GM21447 (cell line): ENCODE measurements around the gene LIMK1.

ENCODE experiments used
- ATAC-seq: cut with Tn5 transposase; IDR thresholded peaks from one replicate; pipeline ENCODE4 v1.9.1; 2021; ENCODE audit not compliant: unreplicated experiment

LIMK1 gene

DNA sequence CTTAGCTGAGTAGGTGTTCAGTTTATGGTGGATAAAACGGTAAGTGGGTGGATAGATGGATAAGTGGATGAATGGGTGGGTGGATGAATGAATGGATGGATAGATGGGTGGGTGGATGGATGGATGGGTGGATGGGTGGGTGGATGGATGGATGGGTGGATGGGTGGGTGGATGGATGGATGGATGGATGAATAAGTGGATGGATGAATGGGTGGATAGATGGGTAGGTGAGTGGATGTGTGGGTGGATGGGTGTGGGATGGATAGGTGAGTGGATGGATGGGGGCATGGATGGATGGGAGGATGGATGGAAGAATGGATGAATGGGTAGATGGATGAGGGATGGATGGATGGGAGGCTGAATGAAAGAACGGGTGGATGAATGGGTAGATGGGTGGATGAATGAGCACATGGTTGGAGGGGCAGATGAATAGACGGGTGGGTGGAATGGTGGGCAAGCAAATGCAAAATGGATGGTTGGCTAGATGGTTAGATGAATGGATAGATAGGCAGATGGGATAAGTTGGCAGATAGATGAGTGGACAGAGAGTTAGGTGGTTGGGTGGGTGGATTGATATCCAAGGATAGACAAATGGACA, 29.9 kb upstream of the LIMK1 start:
- ATAC-seq, result no peak

DNA sequence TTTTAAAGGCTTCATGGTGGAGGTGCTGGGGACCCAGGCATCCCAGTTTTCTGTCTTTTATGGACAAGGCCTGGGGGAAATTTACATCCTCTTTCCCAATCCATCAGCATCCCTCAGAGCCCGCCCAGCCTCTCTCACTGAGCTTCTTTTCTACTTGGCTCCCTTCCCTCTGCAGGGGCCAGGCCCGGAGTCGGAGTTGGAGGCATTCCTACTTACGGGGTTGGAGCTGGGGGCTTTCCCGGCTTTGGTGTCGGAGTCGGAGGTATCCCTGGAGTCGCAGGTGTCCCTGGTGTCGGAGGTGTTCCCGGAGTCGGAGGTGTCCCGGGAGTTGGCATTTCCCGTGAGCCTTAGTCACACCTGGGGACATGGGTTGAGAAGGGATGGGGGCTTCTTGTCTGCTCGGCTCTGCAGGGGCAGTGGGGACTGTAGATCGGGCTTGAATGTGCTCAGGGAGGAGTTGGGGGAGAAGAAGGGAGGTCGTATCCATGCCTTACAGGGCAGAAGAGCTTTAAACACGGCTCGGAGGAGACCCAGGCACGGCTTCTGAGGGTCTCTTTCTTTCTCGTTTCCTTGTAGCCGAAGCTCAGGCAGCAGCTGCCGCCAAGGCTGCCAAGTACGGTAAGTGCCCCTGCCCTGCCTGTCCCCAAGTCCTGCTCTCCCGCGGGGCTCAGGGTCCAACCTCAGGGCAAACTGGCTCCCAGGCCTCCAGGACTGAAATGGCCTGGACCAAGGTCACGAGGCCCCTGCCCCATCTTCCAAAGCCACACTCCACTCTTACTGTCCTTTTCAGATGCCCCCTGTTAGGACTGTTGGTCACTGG, 27.3 kb upstream of the LIMK1 start:
- ATAC-seq, result no peak

DNA sequence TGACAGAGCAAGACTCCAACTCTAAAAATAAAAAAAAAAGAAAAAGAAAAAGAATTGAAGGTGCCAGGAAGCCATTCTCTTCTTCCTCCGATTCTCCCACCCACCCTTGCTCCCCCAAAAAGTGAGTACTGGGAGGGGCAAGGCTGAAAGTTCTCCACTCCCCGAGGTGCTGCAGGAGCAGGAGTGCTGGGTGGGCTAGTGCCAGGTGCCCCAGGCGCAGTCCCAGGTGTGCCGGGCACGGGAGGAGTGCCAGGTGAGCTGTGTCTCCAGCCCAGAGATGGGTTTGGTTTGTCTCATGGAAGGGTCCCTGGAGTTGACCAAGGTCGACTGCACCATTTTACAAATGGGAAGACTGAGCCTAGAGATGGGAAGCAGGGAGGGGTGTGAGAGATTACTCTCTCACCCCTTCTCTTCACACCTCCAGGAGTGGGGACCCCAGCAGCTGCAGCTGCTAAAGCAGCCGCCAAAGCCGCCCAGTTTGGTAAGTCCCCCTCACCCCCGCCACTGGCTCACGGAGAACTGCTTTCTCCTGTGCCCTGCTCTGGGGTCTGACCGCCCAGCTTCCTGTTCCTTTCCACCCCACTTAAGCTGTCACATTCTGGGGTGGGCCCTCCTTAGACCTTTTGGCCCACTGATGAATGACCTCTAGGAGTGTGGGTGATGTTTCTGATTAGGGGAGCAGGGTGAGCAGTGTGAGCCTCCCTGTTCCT, 26.2 kb upstream of the LIMK1 start:
- ATAC-seq, result no peak

DNA sequence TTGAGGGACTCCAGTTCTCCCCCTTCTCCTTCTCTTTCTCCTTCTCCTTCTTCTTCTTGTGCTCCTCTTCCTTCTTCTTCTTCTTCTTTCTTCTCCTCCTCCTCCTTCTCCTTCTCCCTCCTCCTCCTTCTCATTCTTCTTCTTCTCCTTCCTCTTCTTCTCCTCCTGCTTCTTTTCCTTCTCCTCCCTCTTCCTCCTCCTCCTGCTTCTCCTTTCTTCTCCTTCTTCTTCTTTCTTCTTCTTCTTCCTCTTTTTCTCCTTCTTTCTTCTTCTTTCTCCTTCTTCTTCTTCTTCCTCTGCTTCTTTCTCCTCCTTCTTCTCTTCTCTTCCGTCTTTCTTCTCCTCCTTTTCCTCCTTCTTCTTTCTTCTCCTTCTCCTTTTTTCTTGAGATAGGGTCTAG, 25.6 kb upstream of the LIMK1 start:
- ATAC-seq, result no peak

DNA sequence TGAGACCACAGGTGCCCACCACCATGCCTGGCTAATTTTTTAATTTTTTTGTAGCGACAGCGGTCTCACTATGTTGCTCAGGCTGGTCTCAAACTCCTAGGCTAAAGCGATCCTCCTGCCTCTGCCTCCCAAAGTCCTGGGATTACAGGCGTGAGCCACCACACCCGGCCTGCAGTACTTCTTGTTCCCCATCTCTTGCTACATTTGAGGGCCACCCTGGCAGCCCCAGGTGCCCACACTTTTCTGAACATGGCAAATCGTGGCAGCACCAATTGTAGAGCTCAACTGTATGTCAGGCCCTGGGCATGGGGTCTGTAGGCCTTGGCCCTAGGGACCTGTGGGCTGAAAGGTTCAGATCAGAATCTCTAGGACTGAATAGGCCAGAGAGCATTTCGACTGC, 25.1 kb upstream of the LIMK1 start:
- no peak for ATAC-seq

DNA sequence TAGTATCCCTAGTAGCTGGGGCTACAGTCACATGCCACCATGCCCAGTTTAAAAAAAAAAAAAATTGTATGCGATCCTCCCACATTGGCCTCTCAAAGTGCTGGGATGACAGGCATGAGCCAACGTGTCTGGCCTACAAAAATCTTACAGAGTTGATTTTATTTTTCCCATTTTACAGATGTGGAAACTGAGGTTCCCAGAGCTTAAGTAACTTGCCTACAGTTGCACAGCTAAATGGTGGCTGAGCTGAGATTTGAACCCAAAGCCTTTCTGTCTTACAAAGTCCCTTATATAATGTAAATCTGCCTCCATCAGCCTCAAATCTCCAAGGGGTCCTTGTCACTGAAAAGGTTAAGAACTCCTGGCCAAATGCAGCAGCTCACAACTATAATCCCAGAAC, 24.6 kb upstream of the LIMK1 start:
- no peak for ATAC-seq

DNA sequence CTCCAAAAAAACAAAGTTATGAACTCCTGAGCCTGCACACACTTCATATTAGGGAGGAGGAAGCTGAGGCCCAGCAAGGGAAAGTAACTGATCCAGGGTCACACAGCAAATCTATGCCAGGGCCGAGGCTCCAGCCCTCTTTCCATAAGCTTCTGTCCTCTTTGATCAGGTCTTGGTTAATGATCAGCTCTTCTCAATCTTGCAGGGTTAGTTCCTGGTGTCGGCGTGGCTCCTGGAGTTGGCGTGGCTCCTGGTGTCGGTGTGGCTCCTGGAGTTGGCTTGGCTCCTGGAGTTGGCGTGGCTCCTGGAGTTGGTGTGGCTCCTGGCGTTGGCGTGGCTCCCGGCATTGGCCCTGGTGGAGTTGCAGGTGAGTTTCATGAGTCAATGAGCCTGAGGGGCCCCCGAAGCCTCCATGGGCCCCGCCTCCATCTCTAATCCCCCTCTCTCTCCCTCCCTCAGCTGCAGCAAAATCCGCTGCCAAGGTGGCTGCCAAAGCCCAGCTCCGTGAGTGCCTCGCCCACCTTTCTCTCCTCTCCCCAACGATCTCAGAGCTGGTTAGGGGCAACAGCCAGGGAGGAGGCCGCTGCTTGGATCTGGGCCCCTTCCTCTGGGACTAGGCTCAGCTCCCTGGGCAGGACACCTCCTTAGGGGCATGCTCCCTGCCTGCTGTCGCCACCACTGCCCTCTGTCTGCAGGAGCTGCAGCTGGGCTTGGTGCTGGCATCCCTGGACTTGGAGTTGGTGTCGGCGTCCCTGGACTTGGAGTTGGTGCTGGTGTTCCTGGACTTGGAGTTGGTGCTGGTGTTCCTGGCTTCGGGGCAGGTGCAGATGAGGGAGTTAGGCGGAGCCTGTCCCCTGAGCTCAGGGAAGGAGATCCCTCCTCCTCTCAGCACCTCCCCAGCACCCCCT, 23.7 kb upstream of the LIMK1 start:
- no peak for ATAC-seq

DNA sequence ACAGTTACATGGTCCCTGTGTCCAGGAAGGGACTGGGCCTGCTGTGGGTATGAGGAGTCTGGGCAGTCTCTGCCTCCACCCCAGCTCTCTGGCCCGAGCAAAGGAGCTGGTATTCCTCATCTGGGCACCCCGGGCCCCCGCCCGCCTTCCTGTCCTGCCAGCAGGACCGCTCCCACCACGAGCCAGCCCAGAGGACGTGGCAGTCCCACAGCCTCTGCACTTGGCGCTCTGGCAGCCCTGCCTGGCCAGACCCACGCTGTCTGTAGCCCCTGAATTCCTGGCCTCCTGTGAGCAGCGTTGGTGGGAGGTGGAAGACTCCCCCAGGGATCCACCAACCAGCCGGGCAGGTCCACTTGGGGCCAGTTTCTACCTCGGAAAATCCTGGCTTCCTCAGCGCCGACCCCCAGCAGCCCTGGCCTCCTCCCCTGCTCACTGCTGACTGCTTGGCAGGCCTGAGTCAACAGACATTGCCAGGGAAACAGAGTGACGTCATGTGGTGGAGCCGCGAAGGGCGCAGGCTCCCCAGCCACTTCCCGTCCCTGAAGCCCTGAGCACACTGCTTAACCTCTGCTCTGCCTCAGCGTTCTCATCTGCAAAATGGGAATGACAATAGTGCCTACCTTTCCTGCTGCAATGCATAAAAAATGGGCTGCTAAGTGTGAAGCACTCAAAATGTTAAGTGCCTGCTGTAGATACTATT, 21.6 kb upstream of the LIMK1 start:
- ATAC-seq, result no peak

DNA sequence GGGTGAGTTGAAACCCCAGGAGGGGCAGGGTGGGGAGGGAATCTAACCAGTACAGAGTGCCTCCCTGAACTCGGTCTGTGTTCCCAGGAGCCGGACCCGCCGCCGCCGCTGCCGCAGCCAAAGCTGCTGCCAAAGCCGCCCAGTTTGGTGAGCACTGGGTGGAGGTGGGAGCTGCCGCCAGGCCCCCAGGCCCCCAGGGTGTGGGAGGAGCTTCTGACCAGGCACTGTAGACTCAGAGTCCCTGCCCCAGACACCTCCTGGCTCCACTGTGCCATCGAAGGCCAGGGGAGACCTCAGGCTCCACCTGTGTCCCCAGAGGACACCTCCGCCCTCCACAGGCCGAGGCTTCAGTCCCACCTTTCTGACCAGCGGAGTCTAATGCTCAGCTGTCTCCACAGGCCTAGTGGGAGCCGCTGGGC, 20.4 kb upstream of the LIMK1 start:
- ATAC-seq, result no peak

DNA sequence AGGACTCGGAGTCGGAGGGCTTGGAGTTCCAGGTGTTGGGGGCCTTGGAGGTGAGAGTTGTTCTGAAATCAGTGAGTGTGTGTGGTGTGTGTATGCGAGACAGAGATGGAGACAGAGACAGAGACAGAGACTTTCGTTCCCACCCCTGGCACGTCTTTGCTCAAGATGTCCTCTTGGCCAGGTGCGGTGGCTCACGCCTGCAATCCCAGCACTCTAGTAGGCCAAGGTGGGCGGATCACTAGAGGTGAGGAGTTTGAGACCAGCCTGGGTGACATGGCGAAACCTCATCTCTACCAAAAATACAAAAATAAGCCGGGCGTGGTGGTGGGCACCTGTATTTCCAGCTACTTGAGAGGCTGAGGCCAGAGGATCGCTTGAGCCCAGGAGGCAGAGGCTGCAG, 20.0 kb upstream of the LIMK1 start:
- ATAC-seq, result no peak

DNA sequence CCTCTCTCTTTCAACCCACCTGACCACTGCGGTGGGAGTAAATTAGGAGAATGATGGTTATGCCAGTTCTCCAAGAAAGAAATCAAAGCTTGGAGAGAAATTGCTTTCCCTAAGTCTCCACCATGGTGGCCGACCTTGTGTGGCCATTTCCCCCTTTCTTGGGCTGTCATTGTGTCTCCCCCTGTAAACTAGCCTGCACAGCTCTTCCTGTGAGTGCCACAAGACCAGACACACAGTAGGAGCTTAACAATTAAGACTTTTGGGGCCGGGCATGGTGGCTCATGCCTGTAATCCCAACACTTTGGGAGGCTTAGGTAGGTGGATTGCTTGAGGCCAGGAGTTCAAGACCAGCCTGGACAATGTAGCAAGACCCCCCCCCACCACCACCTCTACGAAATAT, 18.9 kb upstream of the LIMK1 start:
- ATAC-seq, result no peak

DNA sequence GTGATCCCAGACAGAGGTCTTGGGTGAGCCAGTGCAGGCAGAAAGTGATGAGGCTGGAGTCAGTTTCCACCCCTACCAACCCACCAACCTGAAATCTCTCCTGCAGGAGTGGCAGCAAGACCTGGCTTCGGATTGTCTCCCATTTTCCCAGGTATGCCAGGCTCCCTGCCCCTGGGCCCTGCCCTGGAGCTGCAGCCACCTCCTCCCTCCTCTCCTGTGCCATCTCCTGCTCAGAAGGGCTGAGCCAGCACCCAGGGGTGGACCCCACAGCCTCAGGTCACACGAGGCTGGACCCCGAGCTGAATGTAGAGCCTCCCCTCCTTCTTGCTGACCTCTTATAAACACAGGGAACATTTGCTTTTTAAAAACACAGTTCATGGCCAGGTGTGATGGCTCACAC, 17.0 kb upstream of the LIMK1 start:
- ATAC-seq, result no peak

DNA sequence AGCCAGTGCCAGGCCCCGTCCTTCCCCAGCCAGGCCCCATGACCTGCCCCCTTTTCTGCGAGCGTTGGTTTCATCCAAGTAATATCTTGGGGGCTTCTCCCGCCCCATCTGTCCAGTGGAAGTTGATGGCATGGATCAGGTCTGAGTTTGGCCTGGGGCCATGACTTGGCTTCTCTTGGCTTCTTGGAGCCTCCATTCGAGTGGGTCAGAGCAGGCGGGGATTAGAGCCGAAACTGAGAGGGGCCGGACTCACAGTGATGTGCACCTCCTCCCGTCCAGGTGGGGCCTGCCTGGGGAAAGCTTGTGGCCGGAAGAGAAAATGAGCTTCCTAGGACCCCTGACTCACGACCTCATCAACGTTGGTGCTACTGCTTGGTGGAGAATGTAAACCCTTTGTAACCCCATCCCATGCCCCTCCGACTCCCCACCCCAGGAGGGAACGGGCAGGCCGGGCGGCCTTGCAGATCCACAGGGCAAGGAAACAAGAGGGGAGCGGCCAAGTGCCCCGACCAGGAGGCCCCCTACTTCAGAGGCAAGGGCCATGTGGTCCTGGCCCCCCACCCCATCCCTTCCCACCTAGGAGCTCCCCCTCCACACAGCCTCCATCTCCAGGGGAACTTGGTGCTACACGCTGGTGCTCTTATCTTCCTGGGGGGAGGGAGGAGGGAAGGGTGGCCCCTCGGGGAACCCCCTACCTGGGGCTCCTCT, 15.1 kb upstream of the LIMK1 start:
- ATAC-seq, result no peak

DNA sequence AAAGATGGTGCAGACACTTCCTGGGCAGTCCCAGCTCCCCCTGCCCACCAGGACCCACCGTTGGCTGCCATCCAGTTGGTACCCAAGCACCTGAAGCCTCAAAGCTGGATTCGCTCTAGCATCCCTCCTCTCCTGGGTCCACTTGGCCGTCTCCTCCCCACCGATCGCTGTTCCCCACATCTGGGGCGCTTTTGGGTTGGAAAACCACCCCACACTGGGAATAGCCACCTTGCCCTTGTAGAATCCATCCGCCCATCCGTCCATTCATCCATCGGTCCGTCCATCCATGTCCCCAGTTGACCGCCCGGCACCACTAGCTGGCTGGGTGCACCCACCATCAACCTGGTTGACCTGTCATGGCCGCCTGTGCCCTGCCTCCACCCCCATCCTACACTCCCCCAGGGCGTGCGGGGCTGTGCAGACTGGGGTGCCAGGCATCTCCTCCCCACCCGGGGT, 14.5 kb upstream of the LIMK1 start:
- ATAC-seq, result no peak

DNA sequence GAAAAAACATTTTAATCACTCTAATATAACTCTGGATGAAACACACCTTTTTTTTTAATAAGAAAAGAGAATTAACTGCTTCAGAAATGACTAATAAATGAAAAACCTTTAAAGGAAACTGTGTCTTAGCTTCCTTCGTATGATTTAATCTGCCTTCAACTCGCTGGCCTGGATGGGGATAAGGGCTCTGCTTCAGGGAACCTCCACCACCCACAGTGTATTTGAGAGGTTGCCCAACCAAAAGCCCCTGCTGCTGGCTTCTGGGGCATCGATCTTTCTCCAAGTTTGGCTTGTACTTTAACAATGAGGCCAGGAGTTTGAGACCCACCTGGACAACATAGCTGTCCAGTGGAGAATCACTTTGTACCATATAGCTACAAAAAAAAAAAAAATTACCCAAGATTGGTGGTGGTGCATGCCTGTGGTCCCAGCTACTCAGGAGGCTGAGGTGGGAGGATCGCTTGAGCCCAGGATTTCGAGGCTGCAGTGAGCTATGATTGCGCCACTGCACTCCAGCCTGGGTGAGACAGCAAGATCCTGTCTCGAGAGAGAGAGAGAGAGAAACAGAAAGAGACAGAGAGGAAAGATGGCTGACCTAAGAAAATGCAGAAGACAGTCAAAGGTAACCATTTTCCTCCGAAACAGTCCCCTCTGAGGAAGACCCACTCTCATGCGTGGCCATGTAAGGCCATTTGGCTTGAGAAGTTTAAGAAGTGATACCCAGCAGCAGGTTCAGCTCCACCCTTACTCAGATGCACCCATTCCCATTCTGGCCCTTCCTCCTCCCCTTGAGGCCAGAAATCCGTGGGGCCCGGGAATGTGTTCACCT, 13.6 kb upstream of the LIMK1 start:
- no peak for ATAC-seq

DNA sequence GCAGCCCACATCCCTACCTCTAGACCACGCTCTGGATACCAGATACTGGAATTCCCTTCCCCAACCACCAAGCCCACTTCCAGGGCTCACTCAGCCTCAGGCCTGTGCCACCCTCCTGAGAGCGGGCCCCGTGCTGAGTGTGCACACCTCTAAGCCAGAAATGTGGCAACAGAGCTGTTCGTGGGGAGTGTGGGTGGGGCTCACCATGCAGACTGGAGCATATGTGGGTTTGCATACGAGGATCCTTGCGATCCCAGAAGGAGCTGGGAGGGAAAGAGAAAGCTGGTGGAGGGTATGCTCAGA, 13.0 kb upstream of the LIMK1 start:
- no peak for ATAC-seq

DNA sequence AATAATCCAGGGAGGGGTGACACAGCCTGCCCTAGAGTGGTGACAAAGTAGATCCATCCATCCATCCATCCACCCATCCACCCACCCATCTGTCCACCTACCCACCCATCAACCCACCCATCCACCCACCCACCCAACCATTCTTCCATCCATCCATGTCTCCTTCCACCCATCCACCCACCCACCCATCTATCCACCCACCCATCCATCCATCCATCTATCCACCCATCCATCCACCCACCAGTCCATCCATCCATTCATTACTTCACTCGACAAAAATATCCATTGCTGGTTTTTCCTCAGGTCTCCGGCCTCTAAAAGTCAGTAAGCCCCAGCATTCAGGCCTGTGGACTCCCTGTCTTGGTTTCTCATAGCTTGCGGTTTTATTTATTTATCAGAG, 12.5 kb upstream of the LIMK1 start:
- ATAC-seq, result no peak

DNA sequence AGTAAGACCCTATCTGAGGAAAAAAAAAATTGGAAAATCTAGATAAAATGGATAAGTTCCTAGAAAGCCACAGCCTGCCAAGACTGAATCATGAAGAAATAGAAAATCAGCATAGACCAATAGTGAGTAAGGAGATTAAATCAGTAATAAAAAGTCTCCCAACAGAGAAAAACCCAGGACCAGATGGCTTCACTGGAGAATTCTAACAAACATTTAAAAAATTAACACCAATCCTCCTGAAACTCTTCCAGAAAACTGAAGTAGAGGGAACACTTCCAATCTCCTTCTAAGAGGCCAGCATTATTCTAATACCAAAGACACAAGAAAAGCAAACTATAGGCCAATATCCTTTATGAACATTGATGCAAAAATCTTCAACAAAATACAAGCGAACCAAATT, 8.8 kb upstream of the LIMK1 start:
- no peak for ATAC-seq

DNA sequence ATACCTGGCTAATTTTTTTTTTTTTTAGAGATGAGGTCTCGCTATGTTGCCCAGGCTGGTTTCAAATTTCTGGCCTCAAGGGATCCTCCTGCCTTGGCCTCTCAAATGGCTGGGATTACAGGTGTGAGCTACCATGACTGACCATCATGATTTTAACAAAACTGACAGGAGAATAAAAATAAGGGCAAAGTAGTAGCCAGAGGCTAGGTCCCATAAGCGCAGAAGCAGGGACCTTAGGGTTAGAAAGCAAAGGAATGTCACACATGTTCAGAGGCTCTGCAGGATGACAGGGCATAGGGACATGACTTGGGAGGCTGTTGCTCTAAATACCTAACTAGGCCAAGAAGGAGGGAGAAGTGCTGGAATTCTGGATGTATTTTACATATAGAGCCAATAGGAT, 5.1 kb upstream of the LIMK1 start:
- ATAC-seq, result no peak
